Measurements from ENCODE around the gene MEGF8.
A peak's percentile ranks its signal among the peaks of the same experiment; 100 is the strongest.
"Not testable (repeated sequence)": the region's sequence is repeated elsewhere in the genome, so short reads cannot be mapped to it uniquely, and the experiment has no call there.

Gene MEGF8

GRCh38 chr19:42311657-42312056 is 13.8 kb upstream of the MEGF8 start:
- DNase-seq, result no peak

- DNase-seq, result no peak
Observed at GRCh38 chr19:42312370-42312769, 13.1 kb upstream of the MEGF8 start.

GRCh38 chr19:42313096-42313839 is 12.2 kb upstream of the MEGF8 start, which contains the start of gene TMEM145:
Gene TMEM145, plus strand, starts transcription at chr19:42313309. Its CDS starts 68 bp downstream, at chr19:42313377.
- DNase-seq, result no peak

GRCh38 chr19:42313840-42314755 is 11.3 kb upstream of the MEGF8 start:
- no peak for DNase-seq

GRCh38 chr19:42315024-42315423 is 10.4 kb upstream of the MEGF8 start:
- no peak for DNase-seq

GRCh38 chr19:42316223-42317211 is 8.9 kb upstream of the MEGF8 start:
- no peak for DNase-seq

GRCh38 chr19:42317535-42317934 is 7.9 kb upstream of the MEGF8 start:
- no peak for DNase-seq

- no peak for DNase-seq
Observed at GRCh38 chr19:42322305-42322704, 3.1 kb upstream of the MEGF8 start.

GRCh38 chr19:42323473-42323851 is 2.0 kb upstream of the MEGF8 start:
- no peak for DNase-seq

GRCh38 chr19:42323852-42324654 is 1.4 kb upstream of the MEGF8 start:
- peak; percentile 13 for DNase-seq

- DNase-seq, result no peak
Observed at GRCh38 chr19:42324655-42325307, 654 bp upstream of the MEGF8 start.

- DNase-seq, result peak; percentile 14
Observed at GRCh38 chr19:42325896-42326771, 699 bp downstream of the MEGF8 start.

GRCh38 chr19:42326969-42327368 is 1.5 kb downstream of the MEGF8 start:
- no peak for DNase-seq

- DNase-seq, result no peak
Observed at GRCh38 chr19:42327381-42327780, 1.9 kb downstream of the MEGF8 start.

- DNase-seq, result no peak
Observed at GRCh38 chr19:42328106-42328505, 2.7 kb downstream of the MEGF8 start.

GRCh38 chr19:42328854-42329253 is 3.4 kb downstream of the MEGF8 start:
- DNase-seq, result no peak

GRCh38 chr19:42330241-42330711 is 4.8 kb downstream of the MEGF8 start:
- no peak for DNase-seq

GRCh38 chr19:42331333-42331732 is 5.9 kb downstream of the MEGF8 start:
- DNase-seq, result not testable (repeated sequence)

- DNase-seq, result no peak
Observed at GRCh38 chr19:42332059-42332458, 6.6 kb downstream of the MEGF8 start.

GRCh38 chr19:42333018-42333417 is 7.6 kb downstream of the MEGF8 start:
- no peak for DNase-seq

All from T-helper 9 cell (primary cell).